HG03060 (cell line): ENCODE data around the gene EXOC2.

ENCODE experiments used
- ATAC-seq: cut with Tn5 transposase; IDR thresholded peaks from one replicate; pipeline ENCODE4 v1.9.1; 2021; ENCODE audit warnings: low read depth, moderate number of reproducible peaks; ENCODE audit not compliant: unreplicated experiment

EXOC2 gene

DNA sequence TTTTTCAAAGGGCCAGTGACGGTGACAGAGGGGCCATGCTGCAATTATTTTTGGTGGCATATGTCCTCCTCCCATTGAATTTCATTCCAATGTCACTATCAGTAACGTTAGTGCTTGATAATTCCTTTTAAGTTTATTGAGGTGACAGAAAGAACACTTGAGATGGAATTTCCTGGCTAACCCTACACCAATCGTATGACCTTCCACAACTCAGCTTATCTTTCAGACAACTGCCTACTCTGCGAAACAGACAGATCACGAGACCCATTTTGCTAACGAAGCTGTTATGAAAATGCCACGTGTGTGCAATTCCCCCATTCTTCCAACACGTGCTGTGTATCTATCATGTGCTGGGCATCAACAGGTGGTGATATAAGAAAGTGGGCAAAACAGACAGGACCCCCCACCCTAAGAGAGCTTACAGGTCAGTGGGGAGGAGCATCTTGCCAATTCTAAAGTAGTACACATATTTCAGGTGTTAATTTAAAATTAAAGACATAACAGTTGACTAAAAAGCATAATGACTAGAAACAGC lies 188.4 kb downstream of the EXOC2 start:
- ATAC-seq, result no peak

- ATAC-seq, result no peak
Measured at GRCh38 chr6:503610-504362, 189.2 kb downstream of the EXOC2 start.

DNA sequence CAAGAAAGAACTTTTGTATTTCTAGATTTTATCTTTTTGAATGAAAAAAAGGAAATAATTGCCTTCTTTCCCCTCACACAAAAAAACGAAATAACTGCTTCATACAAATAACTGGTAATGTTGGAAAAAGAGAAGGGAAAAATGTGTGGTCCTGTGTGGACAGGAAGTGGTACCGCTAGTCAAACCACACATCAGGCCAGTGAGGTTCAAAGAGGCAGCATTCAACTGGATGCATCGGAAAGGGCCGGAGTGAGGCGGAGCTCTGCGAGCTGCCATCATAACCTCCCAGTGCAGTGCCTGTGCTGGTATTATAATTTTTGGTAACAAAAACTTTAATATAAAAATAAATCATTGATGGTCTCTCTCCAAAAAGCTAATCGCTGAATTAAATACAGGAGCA lies 190.2 kb downstream of the EXOC2 start:
- no peak for ATAC-seq

GRCh38 chr6:501891-502601 lies 190.9 kb downstream of the EXOC2 start:
- no peak for ATAC-seq

DNA sequence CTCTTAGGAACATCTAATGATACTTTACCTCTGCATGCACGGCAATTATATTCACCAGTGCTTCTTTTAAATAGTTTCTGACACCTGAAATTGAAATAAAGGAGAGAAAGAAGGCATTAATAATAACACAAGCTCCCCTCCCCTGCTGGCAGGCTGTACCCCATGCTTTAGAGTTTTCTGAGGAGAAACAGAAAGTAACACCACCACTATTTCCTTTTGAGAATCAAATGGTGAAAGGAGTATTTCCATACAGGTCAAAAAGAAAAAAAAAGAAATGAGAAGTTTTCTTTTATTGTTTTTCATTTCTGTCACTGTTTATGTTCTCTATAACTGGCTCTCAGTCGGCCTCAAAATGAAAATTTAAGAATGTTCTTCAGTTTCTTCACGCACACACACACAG lies 193.3 kb downstream of the EXOC2 start:
- ATAC-seq, result no peak

GRCh38 chr6:498795-499231 lies 194.1 kb downstream of the EXOC2 start:
- ATAC-seq, result peak; percentile 45

DNA sequence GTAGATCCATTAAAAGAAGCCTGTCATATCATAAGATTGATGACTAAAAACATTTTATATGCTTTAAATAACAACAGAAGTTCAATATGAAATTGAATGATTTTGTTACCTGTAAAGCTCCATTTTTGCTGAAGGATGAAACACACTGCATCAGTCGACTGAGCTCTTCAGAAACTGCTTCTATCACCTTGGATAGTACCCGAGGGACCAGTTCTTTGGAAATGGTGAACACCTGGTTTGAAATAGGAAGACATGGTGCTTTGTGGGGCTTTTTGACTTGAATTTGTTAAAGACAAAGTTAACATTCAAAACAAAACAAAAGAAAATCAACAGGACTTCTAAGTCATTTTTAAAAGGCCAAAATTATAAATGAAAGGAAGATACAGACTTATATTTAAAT lies 195.7 kb downstream of the EXOC2 start:
- no peak for ATAC-seq

GRCh38 chr6:496649-497048 lies 196.3 kb downstream of the EXOC2 start:
- ATAC-seq, result no peak

- no peak for ATAC-seq
Measured at GRCh38 chr6:494394-494793, 198.5 kb downstream of the EXOC2 start.

- ATAC-seq, result no peak
Measured at GRCh38 chr6:493840-494239, 199.1 kb downstream of the EXOC2 start.

DNA sequence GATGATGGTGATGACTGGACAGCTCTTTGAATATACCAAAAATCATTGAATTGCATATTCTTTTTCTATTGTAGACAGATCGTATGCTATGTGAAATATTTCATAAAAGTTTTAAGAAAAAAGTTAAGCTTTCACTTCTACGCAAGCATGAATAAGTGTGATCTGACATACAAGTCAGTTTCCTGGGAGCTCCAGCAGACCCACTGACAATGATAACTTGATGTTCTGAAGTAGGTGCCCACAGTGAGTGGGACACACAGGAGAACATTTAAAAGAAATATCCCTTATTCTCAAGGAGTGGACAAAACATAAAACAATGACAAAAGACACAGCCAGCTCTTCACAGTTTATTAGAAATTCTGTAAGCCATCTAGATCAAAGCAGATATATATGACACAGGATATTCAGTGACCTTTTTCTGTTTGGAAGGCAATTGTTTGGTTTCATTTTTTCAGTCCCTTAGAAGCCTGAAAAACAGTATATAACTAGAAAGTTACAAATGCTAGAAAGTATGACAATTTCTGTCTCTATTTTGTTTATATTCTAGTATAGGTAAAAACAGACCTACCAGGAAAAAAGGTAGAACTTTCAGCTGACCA lies 200.0 kb downstream of the EXOC2 start:
- no peak for ATAC-seq

- ATAC-seq, result no peak
Measured at GRCh38 chr6:492178-492577, 200.8 kb downstream of the EXOC2 start.

GRCh38 chr6:491233-491632 lies 201.7 kb downstream of the EXOC2 start:
- ATAC-seq, result no peak

DNA sequence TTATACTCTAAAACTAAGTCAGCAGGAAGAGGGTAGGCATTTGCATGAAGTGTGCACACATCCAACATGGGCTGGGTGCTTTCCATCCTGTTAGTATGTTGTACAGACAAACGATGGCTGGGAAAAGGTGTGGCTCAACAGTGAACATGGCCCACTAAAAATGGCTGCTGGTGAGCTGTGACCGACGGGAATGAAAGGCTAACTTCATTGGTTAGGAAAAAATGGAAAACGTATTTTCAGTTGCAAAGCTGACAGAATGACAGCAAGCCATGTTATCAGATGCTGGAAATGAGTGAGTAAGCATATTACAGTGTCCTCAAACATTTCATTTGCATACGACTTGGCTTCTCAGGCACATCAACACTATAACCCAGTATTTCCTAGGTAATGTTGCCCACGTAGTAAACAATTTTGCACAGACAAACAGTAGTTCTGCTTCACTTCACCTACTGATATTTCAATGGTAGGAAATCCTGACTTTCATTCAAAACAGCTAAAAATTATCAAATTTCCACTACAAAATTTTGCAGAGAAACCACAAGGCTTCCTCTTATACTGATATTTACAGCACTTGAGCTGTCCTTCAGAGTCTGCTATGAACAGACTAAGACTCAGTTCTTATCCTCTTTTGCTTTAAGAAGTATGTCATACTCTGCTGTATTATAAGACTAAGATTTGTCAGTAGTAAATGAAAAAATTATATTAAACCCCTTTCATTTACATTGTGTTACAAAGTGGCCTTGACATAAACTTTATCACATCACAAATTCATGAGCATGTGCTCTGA lies 202.5 kb downstream of the EXOC2 start:
- ATAC-seq, result no peak

GRCh38 chr6:489762-490161 lies 203.2 kb downstream of the EXOC2 start:
- no peak for ATAC-seq

DNA sequence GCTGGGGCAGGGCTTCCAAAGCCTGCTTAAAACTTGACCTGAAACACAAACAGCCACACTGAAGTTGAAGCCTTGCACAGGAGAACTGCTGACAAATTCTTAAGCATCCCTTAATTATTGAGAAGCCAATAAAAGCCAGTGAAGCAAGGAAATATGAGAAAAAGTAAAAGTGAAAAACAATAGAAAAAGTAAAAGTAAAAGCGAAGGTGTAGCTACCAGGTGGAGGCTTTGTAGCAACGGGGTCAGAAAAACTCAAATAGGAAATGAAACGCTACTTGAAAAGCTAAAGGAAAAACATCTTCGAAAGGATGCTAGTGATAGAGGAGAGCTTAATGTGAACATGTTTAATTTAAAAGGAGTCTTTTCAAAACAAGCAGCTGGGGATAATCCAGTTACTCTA lies 203.9 kb downstream of the EXOC2 start:
- no peak for ATAC-seq

DNA sequence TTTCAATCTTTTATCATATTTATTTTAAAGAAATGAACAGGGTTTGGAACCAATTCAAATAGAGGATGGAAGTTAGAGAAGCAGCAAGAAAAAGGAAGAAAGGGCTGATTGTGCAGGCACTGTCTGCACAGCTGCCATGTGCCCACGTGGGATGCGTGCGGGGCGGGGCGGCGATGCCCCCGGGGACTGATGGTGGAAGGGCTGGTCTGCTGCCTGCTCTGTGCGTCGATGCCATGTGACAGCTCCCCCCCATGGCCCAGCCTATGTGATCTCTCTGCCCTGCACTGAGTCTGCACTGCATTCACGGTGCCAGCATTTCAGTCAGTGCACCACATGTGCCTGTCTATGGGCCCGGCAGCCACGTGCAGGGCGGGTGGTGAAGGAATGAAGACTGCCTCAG lies 205.0 kb downstream of the EXOC2 start:
- ATAC-seq, result no peak

- ATAC-seq, result no peak
Measured at GRCh38 chr6:485655-486170, 207.2 kb downstream of the EXOC2 start.

GRCh38 chr6:484746-485145 lies 208.2 kb downstream of the EXOC2 start:
- ATAC-seq, result no peak

DNA sequence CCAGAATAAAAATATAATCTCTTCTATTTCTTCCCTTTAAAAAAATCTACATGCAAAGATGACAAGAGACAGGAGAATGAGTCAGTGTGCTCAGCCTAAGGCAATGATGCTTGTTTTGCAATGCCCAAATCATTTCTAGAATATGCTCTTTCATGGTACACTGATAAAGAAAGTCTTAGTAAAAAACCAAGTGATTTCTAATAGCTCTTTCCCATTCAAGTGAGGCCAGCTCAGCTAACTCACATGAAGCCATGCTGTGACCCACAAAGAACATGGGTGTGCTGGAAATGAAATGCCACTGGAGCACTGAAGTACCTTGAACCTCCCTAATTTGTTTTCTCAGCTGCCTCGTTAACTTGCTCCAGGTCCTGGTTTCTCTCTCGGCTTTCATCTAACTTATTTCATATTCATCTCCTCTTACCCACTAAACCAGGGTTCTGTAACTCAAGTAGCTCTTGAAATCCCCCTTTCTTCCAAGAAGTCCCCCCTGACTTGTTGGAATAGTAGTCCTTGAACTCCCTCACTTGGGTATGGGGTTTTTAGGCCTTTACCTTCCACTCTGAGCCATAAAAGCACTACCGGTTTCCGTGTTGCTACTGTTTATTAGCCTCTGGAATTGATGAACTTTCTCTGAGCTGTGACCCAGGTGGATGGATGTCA lies 208.7 kb downstream of the EXOC2 start:
- no peak for ATAC-seq
